GM18870 (cell line): ENCODE results near the gene DSP.

Source experiments
- ATAC-seq: cut with Tn5 transposase; IDR thresholded peaks from one replicate; pipeline ENCODE4 v1.9.1; 2021; ENCODE audit warnings: moderate library complexity; ENCODE audit not compliant: unreplicated experiment

DSP gene, protein sequence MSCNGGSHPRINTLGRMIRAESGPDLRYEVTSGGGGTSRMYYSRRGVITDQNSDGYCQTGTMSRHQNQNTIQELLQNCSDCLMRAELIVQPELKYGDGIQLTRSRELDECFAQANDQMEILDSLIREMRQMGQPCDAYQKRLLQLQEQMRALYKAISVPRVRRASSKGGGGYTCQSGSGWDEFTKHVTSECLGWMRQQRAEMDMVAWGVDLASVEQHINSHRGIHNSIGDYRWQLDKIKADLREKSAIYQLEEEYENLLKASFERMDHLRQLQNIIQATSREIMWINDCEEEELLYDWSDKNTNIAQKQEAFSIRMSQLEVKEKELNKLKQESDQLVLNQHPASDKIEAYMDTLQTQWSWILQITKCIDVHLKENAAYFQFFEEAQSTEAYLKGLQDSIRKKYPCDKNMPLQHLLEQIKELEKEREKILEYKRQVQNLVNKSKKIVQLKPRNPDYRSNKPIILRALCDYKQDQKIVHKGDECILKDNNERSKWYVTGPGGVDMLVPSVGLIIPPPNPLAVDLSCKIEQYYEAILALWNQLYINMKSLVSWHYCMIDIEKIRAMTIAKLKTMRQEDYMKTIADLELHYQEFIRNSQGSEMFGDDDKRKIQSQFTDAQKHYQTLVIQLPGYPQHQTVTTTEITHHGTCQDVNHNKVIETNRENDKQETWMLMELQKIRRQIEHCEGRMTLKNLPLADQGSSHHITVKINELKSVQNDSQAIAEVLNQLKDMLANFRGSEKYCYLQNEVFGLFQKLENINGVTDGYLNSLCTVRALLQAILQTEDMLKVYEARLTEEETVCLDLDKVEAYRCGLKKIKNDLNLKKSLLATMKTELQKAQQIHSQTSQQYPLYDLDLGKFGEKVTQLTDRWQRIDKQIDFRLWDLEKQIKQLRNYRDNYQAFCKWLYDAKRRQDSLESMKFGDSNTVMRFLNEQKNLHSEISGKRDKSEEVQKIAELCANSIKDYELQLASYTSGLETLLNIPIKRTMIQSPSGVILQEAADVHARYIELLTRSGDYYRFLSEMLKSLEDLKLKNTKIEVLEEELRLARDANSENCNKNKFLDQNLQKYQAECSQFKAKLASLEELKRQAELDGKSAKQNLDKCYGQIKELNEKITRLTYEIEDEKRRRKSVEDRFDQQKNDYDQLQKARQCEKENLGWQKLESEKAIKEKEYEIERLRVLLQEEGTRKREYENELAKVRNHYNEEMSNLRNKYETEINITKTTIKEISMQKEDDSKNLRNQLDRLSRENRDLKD (N-terminal part only)

DNA sequence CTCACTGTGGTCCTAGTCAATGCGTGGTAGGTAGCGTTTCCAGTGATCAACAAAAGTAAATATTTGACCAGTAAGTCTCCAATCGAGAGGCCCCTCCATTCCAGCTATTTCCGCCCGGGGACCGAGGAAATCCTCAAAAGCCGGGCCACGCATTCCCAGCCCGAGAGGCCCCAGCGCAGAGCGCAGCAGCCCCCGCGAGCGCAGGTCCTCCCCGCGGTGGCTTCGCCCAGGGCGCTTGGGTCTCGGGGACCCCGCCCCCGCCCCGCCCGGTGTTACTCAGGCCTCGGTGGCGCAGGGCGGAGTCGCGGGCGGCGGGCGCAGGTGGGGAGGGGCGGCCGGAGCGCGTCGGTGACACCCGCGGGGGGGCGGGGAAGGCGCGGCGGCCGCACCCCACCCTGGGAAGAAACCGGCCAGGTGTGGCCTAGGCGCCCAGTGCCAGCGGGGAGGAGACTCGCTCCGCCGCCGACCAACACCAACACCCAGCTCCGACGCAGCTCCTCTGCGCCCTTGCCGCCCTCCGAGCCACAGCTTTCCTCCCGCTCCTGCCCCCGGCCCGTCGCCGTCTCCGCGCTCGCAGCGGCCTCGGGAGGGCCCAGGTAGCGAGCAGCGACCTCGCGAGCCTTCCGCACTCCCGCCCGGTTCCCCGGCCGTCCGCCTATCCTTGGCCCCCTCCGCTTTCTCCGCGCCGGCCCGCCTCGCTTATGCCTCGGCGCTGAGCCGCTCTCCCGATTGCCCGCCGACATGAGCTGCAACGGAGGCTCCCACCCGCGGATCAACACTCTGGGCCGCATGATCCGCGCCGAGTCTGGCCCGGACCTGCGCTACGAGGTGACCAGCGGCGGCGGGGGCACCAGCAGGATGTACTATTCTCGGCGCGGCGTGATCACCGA is at the start of gene DSP:
Gene DSP, plus strand, starts transcription at position 497 of the 890 bp plus-strand sequence. Its CDS starts 245 bp downstream, at position 742.
- ATAC-seq, result no peak

DNA sequence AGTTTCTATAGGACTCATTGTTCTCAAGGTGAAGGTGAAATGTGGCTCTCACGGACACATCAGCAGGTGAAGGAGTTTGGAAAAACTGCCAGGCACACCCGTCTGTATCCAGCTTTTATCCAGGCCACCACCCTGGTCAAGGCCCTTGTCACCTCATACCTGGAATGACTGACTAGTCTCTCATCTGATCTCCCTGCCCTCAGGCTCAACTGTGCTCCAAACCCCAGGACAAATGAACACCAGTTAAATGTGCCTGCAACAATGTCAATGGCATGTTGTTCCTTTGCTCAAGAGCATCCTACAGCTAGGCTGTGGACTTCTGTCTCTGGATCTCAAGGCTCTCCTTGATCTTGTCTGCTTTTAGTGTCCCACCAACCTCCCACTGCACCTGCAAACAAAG is 47.6 kb upstream of the DSP start:
- no peak for ATAC-seq

DNA sequence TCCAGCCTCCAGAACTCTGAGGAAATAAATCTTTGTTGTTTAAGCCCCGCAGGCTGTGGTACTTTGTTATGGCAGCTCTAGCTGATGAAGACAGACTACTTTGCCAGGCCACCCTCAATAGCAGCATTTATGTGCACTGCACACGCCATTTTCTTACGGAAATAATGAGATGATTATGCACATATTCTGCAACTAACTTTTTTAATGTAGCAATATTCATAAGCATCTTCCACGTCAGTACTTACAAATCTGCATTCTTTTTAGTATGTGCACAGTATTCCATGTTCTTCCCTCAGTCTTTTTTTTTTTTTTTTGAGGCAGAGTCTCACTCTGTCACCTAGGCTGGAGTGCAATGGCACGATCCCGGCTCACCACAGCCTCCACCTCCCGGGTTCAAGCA is 46.8 kb upstream of the DSP start:
- ATAC-seq, result no peak

DNA sequence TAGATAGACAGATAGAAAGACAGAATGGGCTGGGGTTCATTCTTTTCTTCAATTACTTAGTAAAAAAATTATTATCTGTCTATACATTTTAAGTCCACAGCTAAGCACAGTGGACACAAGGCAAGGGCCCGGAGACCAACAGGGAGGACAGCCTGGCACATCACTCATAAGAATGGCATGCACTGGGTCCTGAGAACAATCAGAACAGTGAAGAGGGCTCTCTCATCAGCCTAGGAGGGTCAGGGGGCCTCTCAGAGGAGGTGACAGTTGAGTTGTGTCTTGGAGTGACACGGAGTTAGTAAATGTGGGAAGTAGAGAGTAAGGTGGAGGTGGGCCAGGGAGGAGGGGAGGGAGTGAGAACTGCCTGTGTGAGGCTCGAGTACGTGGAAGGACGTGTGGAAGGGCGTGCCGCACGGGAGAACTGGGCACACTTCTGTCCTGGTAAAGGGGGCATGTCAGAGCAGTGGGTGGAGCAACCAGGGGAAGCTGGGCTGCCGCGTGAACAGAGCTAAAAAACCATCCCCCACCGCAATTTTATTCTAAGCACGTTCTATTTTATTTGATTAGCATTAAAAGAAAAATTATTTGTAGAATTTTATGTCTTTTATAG is 45.1 kb upstream of the DSP start:
- no peak for ATAC-seq

DNA sequence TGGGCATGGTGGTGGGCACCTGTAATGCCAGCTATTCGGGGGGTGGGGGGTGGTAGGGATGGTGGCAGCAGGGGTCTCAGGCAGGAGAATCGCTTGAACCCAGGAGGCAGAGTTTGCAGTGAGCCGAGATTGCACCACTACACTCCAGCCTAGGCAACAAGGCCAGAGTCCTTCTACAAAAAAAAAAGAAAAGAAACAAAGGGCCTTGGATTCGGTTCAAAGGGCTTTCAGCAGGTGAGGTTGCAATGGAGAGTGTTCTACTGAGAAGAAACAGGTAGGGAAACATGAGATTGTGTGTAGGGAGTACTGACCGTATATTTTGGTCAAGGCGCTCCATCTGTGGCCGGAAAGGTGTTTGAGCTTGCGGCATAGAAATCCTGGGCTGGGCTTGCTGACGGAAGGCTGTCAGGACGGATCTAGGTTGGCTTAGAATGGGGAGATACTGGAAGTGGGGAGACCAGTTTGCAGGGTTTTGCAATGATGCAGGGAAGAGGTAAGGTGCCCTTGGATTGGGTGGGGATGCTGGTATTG is 40.7 kb upstream of the DSP start:
- ATAC-seq, result no peak

DNA sequence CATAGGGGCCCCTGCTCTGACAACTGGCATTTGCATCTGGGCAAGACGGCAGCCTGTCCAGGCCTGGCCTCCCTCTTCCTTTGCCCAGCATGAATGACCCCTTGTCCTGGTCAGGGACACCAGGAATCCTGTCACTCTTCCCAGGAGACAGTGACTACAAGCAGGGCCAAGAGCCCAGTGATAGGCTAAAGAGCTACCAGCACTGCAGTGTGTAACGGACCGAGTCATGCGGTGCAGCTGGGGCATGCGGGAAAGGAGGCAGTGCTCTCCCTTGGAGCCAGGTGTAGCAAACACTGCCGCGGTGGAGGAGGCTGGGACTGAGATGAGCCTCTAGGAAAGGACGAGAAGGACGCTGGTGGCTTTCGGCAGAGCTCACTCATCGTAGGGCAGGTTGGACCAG is 38.7 kb upstream of the DSP start:
- ATAC-seq, result no peak

DNA sequence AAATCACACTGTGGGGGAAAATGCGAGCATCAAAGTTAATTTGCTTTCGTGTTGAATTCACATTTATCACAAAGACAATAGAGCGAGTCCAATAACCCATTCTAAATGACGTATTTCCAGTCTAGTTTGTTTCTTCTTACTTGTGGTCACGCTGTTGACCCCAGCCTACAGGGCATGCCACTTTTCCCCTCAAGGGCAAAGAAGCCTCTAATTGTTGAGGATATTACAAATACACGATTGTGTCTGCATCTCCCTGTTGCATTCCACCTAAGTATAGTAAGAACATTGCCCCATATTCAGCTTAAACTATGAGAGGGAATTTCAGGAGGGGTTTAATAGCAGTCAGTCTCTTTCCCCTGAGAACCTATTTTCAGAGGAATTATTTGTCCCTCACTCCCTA is 37.4 kb upstream of the DSP start:
- ATAC-seq, result no peak

DNA sequence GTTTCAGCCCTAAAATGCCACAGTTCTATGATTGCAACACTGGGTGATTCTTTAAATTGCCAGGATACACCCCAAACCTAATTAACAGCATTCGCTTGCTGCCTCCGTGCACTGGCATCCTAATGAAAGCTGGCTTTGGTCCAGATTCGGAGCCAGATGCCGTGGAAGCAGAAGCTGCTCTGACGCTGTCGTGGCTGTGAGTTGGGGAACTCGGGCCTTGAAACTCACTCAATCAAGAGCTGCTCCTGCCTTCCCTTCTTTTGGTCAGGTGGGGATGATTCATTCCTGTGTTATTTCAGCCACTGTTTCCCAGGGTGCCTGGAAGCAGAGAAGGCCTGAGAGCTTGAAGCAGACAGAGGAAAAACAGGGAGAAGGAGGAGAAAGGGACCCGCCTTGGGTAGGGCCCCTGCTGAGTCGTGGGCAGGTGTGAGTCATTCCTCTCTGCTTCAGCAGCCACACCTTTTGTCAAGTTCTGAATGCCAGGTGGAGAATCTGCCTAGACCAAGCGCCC is 36.2 kb upstream of the DSP start:
- ATAC-seq, result no peak

DNA sequence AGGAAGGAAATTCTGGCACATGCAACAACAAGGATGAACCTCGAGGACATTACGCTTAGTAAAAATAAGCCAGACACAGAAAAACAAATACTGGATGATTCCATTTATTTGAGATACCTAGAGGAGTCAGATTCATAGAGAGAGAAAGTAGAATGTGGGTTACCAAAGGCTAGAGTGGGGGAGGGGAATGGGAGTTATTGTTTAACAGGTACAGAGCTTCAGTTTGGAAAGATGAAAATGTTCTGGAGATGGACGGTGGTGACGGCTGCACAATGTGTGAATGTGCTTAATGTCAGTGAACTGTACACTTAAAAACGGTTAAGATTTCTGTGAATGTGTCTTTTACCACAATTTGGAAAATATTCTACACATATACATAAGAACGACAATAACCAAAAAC is 33.9 kb upstream of the DSP start:
- no peak for ATAC-seq

DNA sequence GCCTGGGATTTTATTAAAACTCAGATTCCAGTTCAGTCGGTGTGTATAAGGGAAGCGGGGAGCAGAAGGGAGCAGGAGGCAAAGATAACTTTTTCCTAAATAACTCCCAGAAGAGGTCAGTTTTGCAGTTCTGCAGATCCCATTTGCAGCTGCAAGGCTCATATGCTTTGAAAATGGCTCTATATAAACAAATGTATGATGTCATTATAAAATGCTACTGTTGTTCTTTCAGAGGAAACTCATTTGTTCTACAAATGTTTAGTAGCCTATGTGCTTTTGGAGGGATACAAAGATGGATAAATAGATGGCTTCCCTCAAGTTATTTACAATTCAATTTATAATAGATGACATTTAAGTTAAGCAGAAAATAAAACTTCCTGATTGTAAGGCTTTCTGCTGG is 29.2 kb upstream of the DSP start:
- ATAC-seq, result no peak

DNA sequence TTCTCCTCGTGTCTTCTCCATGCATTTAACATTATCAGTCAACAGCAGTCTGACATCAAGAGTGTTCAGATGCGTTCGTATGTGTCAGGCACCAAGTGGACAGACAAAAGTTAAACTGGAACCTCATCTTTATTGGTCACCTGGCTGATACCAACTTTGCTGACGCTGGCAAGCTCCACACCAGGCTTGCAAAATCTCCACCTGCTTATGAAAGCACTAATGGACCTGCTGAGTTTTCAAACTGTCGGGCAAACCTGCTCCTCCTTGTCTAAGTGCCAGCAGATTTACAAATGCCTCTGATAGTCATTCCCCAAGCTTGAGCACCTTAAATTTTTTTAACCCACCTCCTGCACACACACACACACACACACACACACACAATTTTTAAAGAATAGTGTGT is 27.9 kb upstream of the DSP start:
- no peak for ATAC-seq

DNA sequence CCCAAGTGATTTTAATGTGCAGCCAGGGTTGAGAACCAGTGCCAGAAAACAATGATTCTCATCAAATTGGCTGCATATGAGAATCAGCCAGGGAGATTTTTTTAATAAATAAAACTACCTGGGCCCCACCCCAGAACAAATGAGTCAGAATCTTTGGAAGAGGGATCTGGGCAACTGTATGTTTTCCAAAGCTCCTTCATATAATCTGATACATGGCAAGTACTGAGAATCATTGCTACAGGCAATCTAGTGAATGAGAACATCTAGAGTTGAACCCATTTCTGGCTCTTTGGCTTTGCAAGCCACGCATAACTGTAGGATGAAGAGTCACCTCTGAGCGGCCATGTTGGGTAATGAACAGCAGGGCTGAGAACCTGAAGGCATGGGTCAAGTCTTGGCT is 26.1 kb upstream of the DSP start:
- no peak for ATAC-seq

DNA sequence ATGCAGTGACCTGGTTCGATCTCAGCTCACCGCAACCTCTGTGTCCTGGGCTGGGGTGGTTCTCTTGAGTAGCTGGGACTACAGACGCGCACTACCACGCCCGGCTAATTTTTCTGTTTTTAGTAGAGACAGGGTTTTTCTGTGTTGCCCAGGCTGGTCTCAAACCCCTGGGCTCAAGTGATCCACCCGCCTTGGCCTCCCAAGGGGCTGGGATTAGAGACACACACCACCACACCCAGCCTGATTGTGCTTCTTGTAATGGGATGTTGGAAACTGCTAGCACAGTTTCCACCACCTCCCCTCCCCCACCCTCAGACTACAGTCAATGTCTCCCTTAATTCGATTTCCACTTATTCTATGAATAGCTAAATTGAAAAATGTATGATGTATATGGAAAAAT is 22.6 kb upstream of the DSP start:
- ATAC-seq, result no peak

DNA sequence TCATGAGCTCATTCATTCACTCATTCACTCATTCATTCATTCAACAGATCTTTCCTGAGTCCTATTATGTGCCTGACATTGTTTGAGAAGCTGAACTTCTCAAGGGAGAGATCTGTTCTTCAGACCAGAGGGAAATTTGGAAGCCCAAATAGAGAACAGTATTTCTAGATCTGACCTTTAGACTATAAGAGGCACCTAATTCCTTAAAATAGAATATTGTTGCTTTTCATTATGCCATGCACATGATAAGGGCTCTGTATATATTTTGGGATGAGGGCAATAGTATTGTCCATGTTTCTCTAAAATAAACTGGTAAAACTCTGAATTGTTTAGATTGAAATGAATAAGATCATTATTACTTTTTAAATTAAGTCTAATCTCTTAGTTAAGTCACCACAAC is 18.6 kb upstream of the DSP start:
- no peak for ATAC-seq

DNA sequence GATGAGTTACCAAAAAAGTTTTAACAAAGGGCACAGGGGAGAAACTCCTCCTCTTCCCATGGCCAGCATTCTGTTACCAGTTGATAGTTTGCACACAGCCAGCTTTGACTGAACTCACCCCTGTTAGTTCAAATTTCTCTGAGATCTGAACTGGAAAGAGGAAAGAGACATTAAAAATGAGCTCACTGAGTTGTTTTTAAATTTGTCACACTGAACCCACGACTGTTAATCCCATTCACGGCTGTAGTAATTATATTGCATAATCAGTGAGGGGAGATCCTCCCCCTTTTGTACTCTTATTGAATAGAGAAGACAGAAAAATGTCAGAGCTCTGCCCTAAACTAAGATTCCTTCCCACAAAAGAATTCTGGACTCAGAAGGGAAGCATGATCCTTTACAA is 17.5 kb upstream of the DSP start:
- ATAC-seq, result no peak

DNA sequence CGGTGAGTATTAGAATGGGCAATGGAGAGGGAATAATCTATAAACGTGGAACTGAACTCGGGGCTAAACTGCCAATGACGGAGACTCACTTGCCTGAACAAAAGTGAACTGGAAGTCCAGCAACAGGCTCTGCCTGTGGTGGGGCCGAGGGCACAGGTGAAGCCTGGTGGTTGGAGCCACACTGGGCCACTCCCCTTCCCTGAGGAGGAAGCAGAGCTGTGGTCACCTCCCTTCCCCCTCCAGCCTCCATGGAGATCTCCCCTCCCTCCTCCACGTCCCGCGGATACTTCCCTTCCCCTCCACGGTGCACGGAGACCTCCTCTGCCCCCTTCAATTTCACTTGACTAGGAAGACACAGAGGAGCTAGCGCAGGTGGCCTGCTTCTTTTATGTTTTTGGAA is 14.7 kb upstream of the DSP start:
- no peak for ATAC-seq

DNA sequence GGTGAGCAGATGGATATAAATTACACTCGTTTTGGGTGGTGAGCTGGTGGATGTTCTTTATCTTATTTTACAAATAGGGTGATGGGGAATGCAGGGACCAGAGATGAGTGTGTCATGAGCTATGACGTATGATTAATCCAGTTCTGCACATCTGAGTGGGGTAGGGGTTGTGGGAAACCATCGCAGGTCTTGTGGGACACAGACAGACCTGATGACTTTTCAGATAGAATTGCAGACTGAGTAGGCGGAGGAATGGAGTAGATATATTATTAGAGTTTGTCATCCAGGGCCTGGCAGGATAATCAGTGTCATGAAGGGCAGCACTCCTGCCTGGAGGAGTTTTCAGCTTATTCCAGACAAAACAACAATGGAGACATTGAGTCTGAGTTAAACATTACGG is 12.9 kb upstream of the DSP start:
- no peak for ATAC-seq

DNA sequence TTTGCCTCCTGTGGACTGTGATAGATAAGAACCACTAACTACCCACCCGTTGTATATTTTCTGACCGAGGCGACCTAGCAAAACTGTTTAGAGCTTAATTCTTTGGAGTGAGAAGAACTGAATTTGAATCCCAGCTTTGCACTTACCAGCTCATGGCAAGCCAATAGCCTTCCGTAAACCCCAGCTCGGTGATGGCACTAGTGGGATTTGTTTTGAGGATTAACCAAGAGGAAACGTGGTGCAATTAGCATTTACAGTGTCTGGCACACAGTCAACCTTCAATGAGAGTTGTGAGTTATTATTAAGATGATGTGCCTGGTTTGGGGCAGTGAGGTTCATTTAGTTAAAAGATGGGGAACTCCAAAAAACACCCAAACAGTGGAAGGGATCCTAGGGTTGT is 12.3 kb upstream of the DSP start:
- ATAC-seq, result no peak

DNA sequence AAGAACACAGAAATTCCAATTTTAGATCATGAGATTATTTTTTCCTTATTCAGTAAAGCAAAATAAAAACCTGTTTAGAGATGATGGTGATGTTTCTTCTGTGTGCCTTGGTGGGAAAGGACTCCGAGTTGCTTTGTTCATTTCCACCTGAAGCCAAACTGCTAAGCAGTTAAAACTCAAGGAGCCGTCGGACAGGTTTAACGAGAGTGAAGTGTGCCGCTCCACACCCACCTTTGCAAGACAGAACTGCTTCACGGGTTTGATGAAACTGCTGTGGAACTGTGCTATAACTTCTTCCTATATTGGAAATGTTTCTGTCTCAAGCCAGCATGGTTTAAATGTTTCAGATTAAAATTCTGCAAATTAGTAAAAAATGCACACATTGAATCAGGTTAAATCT is 9.2 kb upstream of the DSP start:
- no peak for ATAC-seq

DNA sequence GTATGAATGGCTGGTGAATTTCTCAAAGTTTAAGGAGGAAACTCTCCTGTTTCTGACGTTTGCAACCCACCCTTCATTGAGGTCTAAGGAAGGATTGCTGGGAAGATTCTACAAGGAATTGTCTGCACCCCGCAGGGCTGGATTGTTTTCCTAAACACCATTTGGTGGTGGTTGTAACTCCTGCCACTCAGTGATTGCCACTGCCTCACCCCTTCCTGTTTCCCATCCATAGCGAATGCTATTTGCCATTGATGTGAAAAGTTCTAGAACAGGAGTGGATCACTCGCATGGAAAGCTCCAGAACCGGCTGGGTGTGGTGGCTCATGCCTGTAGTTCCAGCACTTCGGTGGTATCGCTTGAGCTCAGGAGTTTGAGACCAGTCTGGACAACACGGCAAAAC is 8.7 kb upstream of the DSP start:
- ATAC-seq, result no peak
